ENCODE data around the gene RNF157.

The RNF157 gene

GRCh38 chr17:76239538-76240274 is 587 bp downstream of the RNF157 start:
- no peaks in the 10 kb centered on the region for H3K9me3 ChIP-seq (ENCODE audit: control extremely low read depth in 1 of 5, control insufficient read depth in 4 of 5, insufficient read depth in 2 of 5, low read depth in 1 of 5, low read length in 4 of 5)
- H3K4me3 ChIP-seq (ENCODE audit: control insufficient read depth in 1 of 7, extremely low read depth in 1 of 7, insufficient read depth in 4 of 7, low read depth in 2 of 7, low read length in 6 of 7), result peak overlapping the region in 3 of 7 experiments; percentile 32 to 63 (median 33)
- no peaks in the 10 kb centered on the region for H3K36me3 ChIP-seq (ENCODE audit: control insufficient read depth in 4 of 4, insufficient read depth in 4 of 4, low read length in 3 of 4)
- no peak for DNase-seq
- ChIA-PET POLR2A (no interaction called here), CTCF (no interaction called here)
- peaks cover 0 to 66% (median 27%) of the 10 kb centered on the region in 5 experiments for H3K27me3 ChIP-seq (replicated peaks in 2 of 5; ENCODE audit: control insufficient read depth in 4 of 5, insufficient read depth in 5 of 5, low read length in 4 of 5)
- peaks cover 12 to 31% (median 28%) of the 10 kb centered on the region in 4 experiments for H3K4me1 ChIP-seq (ENCODE audit: control extremely low read depth in 1 of 4, control insufficient read depth in 4 of 4, insufficient read depth in 4 of 4, low read length in 3 of 4)
- WGBS (ENCODE audit: insufficient coverage), result 9% methylated on average over 66 of the region's 75 CpGs
- no peak overlapping the region for H3K27ac ChIP-seq (ENCODE audit: insufficient read depth in 1 of 2, low read depth in 1 of 2, low read length in 2 of 2, poor library complexity in 1 of 2, severe bottlenecking in 2 of 2)

GRCh38 chr17:76238847-76239537 is 1.3 kb downstream of the RNF157 start:
- Histone ChIP-seq H3K27ac (ENCODE audit: insufficient read depth in 1 of 2, low read depth in 1 of 2, low read length in 2 of 2, poor library complexity in 1 of 2, severe bottlenecking in 2 of 2) (no peak overlapping the region), H3K27me3 (replicated peaks in 2 of 5; ENCODE audit: control insufficient read depth in 4 of 5, insufficient read depth in 5 of 5, low read length in 4 of 5) (peaks cover 0 to 66% (median 27%) of the 10 kb centered on the region in 5 experiments), H3K9me3 (ENCODE audit: control extremely low read depth in 1 of 5, control insufficient read depth in 4 of 5, insufficient read depth in 2 of 5, low read depth in 1 of 5, low read length in 4 of 5) (no peaks in the 10 kb centered on the region), H3K36me3 (ENCODE audit: control insufficient read depth in 4 of 4, insufficient read depth in 4 of 4, low read length in 3 of 4) (no peaks in the 10 kb centered on the region), H3K4me3 (ENCODE audit: control insufficient read depth in 1 of 7, extremely low read depth in 1 of 7, insufficient read depth in 4 of 7, low read depth in 2 of 7, low read length in 6 of 7) (no peak overlapping the region), H3K4me1 (ENCODE audit: control extremely low read depth in 1 of 4, control insufficient read depth in 4 of 4, insufficient read depth in 4 of 4, low read length in 3 of 4) (peaks cover 9 to 24% (median 21%) of the 10 kb centered on the region in 4 experiments)
- no peak for DNase-seq
- ChIA-PET POLR2A (interaction anchor here (0.6 kb wide), 1 partner anchor 407 kb away, joined by 3 read pairs; no protein-coding TSS in a partner anchor), CTCF (interaction anchor here (0.8 to 1.8 kb wide), 4 partner anchors 9 to 36 kb away, joined by 3 to 4 read pairs (median 4); no protein-coding TSS in a partner anchor)
- 93% methylated on average over 6 of the region's 11 CpGs for WGBS (ENCODE audit: insufficient coverage)

GRCh38 chr17:76237859-76238313 is 2.4 kb downstream of the RNF157 start:
- H3K36me3 ChIP-seq (ENCODE audit: control insufficient read depth in 4 of 4, insufficient read depth in 4 of 4, low read length in 3 of 4), result no peaks in the 10 kb centered on the region
- peaks cover 0 to 58% (median 27%) of the 10 kb centered on the region in 5 experiments for H3K27me3 ChIP-seq (replicated peaks in 2 of 5; ENCODE audit: control insufficient read depth in 4 of 5, insufficient read depth in 5 of 5, low read length in 4 of 5)
- H3K4me1 ChIP-seq (ENCODE audit: control extremely low read depth in 1 of 4, control insufficient read depth in 4 of 4, insufficient read depth in 4 of 4, low read length in 3 of 4), result peaks cover 4 to 16% (median 14%) of the 10 kb centered on the region in 4 experiments
- H3K4me3 ChIP-seq (ENCODE audit: control insufficient read depth in 1 of 7, extremely low read depth in 1 of 7, insufficient read depth in 4 of 7, low read depth in 2 of 7, low read length in 6 of 7), result no peak overlapping the region
- H3K9me3 ChIP-seq (ENCODE audit: control extremely low read depth in 1 of 5, control insufficient read depth in 4 of 5, insufficient read depth in 2 of 5, low read depth in 1 of 5, low read length in 4 of 5), result no peaks in the 10 kb centered on the region
- ChIA-PET POLR2A (no interaction called here), CTCF (interaction anchor here (0.5 to 1.8 kb wide), 7 partner anchors 8 to 116 kb away, joined by 3 to 4 read pairs (median 3); no protein-coding TSS in a partner anchor)
- DNase-seq, result no peak
- WGBS (ENCODE audit: insufficient coverage), result 96% methylated on average over 4 of the region's 7 CpGs
- H3K27ac ChIP-seq (ENCODE audit: insufficient read depth in 1 of 2, low read depth in 1 of 2, low read length in 2 of 2, poor library complexity in 1 of 2, severe bottlenecking in 2 of 2), result no peak overlapping the region

GRCh38 chr17:76236603-76237002 is 3.7 kb downstream of the RNF157 start:
- no peak overlapping the region for H3K4me3 ChIP-seq (ENCODE audit: control insufficient read depth in 1 of 7, extremely low read depth in 1 of 7, insufficient read depth in 4 of 7, low read depth in 2 of 7, low read length in 6 of 7)
- H3K4me1 ChIP-seq (ENCODE audit: control extremely low read depth in 1 of 4, control insufficient read depth in 4 of 4, insufficient read depth in 4 of 4, low read length in 3 of 4), result peaks cover 4 to 17% (median 14%) of the 10 kb centered on the region in 4 experiments
- H3K27ac ChIP-seq (ENCODE audit: insufficient read depth in 1 of 2, low read depth in 1 of 2, low read length in 2 of 2, poor library complexity in 1 of 2, severe bottlenecking in 2 of 2), result no peak overlapping the region
- no peaks in the 10 kb centered on the region for H3K9me3 ChIP-seq (ENCODE audit: control extremely low read depth in 1 of 5, control insufficient read depth in 4 of 5, insufficient read depth in 2 of 5, low read depth in 1 of 5, low read length in 4 of 5)
- no peak for DNase-seq
- H3K27me3 ChIP-seq (replicated peaks in 2 of 5; ENCODE audit: control insufficient read depth in 4 of 5, insufficient read depth in 5 of 5, low read length in 4 of 5), result peaks cover 0 to 45% (median 16%) of the 10 kb centered on the region in 5 experiments
- CTCF ChIA-PET, result interaction anchor here (0.8 kb wide), 1 partner anchor 44 kb away, joined by 3 read pairs; no protein-coding TSS in a partner anchor
- no peaks in the 10 kb centered on the region for H3K36me3 ChIP-seq (ENCODE audit: control insufficient read depth in 4 of 4, insufficient read depth in 4 of 4, low read length in 3 of 4)
- POLR2A ChIA-PET, result no interaction called here

GRCh38 chr17:76235883-76236282 is 4.4 kb downstream of the RNF157 start:
- H3K9me3 ChIP-seq (ENCODE audit: control extremely low read depth in 1 of 5, control insufficient read depth in 4 of 5, insufficient read depth in 2 of 5, low read depth in 1 of 5, low read length in 4 of 5), result no peaks in the 10 kb centered on the region
- CTCF ChIA-PET, result interaction anchor here (0.7 to 1.0 kb wide), 3 partner anchors 22 to 45 kb away, joined by 3 read pairs; no protein-coding TSS in a partner anchor
- H3K4me1 ChIP-seq (ENCODE audit: control extremely low read depth in 1 of 4, control insufficient read depth in 4 of 4, insufficient read depth in 4 of 4, low read length in 3 of 4), result peaks cover under 1 to 11% (median 9%) of the 10 kb centered on the region in 4 experiments
- H3K27me3 ChIP-seq (replicated peaks in 2 of 5; ENCODE audit: control insufficient read depth in 4 of 5, insufficient read depth in 5 of 5, low read length in 4 of 5), result peaks cover 0 to 38% (median 9%) of the 10 kb centered on the region in 5 experiments
- POLR2A ChIA-PET, result no interaction called here
- H3K27ac ChIP-seq (ENCODE audit: insufficient read depth in 1 of 2, low read depth in 1 of 2, low read length in 2 of 2, poor library complexity in 1 of 2, severe bottlenecking in 2 of 2), result no peak overlapping the region
- H3K4me3 ChIP-seq (ENCODE audit: control insufficient read depth in 1 of 7, extremely low read depth in 1 of 7, insufficient read depth in 4 of 7, low read depth in 2 of 7, low read length in 6 of 7), result no peak overlapping the region
- no peaks in the 10 kb centered on the region for H3K36me3 ChIP-seq (ENCODE audit: control insufficient read depth in 4 of 4, insufficient read depth in 4 of 4, low read length in 3 of 4)
- DNase-seq, result no peak
- no CpG with 5 or more reads among the region's 2 CpGs for WGBS (ENCODE audit: insufficient coverage)

GRCh38 chr17:76234354-76234679 is 6.0 kb downstream of the RNF157 start:
- Histone ChIP-seq H3K36me3 (ENCODE audit: control insufficient read depth in 4 of 4, insufficient read depth in 4 of 4, low read length in 3 of 4) (no peaks in the 10 kb centered on the region), H3K4me1 (ENCODE audit: control extremely low read depth in 1 of 4, control insufficient read depth in 4 of 4, insufficient read depth in 4 of 4, low read length in 3 of 4) (peaks cover 0 to 2% (median 0%) of the 10 kb centered on the region in 4 experiments), H3K27me3 (replicated peaks in 2 of 5; ENCODE audit: control insufficient read depth in 4 of 5, insufficient read depth in 5 of 5, low read length in 4 of 5) (peaks cover 0 to 32% (median 15%) of the 10 kb centered on the region in 5 experiments), H3K9me3 (ENCODE audit: control extremely low read depth in 1 of 5, control insufficient read depth in 4 of 5, insufficient read depth in 2 of 5, low read depth in 1 of 5, low read length in 4 of 5) (no peaks in the 10 kb centered on the region), H3K27ac (ENCODE audit: insufficient read depth in 1 of 2, low read depth in 1 of 2, low read length in 2 of 2, poor library complexity in 1 of 2, severe bottlenecking in 2 of 2) (no peak overlapping the region), H3K4me3 (ENCODE audit: control insufficient read depth in 1 of 7, extremely low read depth in 1 of 7, insufficient read depth in 4 of 7, low read depth in 2 of 7, low read length in 6 of 7) (no peak overlapping the region)
- peak in 1 of 3 donors; percentile 42 for DNase-seq
- CTCF ChIA-PET, result interaction anchor here (0.9 kb wide), 1 partner anchor 45 kb away, joined by 3 read pairs; no protein-coding TSS in a partner anchor
- 86% methylated on average over 1 of the region's 5 CpGs for WGBS (ENCODE audit: insufficient coverage)
- POLR2A ChIA-PET, result no interaction called here

Measured in common myeloid progenitor, CD34-positive (primary cell).